ENCODE results near the gene KYNU. TPM values are rescaled to one million over a fixed set of nuclear protein-coding genes. Genes with fewer than 3 reads are reported as not detected.

The KYNU gene
- total RNA-seq, 1 experiment from 2014 or later, result 0.37 TPM

DNA sequence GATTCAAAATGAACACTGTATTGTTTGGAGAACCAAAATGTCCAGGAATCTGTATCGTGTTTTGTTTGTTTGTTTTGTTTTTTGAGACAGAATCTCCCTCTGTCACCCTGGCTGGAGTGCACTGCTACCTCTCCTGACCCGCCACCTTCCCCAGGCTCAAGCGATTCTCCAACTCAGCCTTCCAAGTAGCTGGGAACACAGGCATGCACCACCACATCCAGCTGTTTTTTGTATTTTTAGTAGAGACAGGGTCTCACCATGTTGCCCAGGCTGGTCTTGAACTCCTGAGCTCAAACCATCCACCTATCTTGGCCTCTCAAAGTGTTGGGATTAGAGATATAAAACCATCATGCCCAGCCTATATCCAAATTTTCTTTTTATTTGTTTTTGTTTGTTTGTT lies 74.6 kb downstream of the KYNU start:
- TF ChIP-seq, protein P1, sequence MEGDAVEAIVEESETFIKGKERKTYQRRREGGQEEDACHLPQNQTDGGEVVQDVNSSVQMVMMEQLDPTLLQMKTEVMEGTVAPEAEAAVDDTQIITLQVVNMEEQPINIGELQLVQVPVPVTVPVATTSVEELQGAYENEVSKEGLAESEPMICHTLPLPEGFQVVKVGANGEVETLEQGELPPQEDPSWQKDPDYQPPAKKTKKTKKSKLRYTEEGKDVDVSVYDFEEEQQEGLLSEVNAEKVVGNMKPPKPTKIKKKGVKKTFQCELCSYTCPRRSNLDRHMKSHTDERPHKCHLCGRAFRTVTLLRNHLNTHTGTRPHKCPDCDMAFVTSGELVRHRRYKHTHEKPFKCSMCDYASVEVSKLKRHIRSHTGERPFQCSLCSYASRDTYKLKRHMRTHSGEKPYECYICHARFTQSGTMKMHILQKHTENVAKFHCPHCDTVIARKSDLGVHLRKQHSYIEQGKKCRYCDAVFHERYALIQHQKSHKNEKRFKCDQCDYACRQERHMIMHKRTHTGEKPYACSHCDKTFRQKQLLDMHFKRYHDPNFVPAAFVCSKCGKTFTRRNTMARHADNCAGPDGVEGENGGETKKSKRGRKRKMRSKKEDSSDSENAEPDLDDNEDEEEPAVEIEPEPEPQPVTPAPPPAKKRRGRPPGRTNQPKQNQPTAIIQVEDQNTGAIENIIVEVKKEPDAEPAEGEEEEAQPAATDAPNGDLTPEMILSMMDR (conservative IDR thresholded peaks at IDR 0.05), result no peak
- Histone ChIP-seq H2BK20ac (ENCODE audit: low read depth, low read length, poor library complexity, severe bottlenecking) (no peak overlapping the region), H4K91ac (ENCODE audit: insufficient read length, low read depth, low read length) (no peak overlapping the region), H3K14ac (ENCODE audit: insufficient read depth, low read length) (no peak overlapping the region), H3K23ac (ENCODE audit: insufficient read length, low read depth, low read length) (no peak overlapping the region), H3K27ac (ENCODE audit: insufficient read length, low read depth, low read length) (no peak overlapping the region), H3K56ac (ENCODE audit: insufficient read length, low read depth, low read length) (no peak overlapping the region), H2AK5ac (ENCODE audit: insufficient read length, low read length) (no peak overlapping the region), H3K79me1 (ENCODE audit: insufficient read depth, low read depth, low read length, poor library complexity, severe bottlenecking) (no peaks in the 10 kb centered on the region), H3K23me2 (ENCODE audit: insufficient read length, low read depth, low read length, poor library complexity, severe bottlenecking) (no peaks in the 10 kb centered on the region), H3K18ac (ENCODE audit: insufficient read length, low read depth, low read length) (no peak overlapping the region), H2BK15ac (ENCODE audit: low read depth, low read length) (no peak overlapping the region), H3K79me2 (ENCODE audit: insufficient read depth, low read length) (no peaks in the 10 kb centered on the region), H3K4ac (ENCODE audit: low read depth, low read length) (no peak overlapping the region), H4K5ac (ENCODE audit: insufficient read length, low read depth, low read length) (no peak overlapping the region), H2BK12ac (ENCODE audit: insufficient read length, low read depth, low read length) (no peak overlapping the region), H2BK5ac (ENCODE audit: insufficient read length, low read length) (no peak overlapping the region), H3K27me3 (ENCODE audit: insufficient read depth, low read length) (no peaks in the 10 kb centered on the region), H4K20me1 (ENCODE audit: control insufficient read depth, insufficient read depth, insufficient read length) (no peaks in the 10 kb centered on the region), H3K4me2 (ENCODE audit: insufficient read depth, insufficient read length, low read length) (no peak overlapping the region), H4K8ac (replicated peaks; ENCODE audit: insufficient read length, low read depth, low read length) (no peak overlapping the region), H2AFZ (ENCODE audit: low read length) (no peak overlapping the region), H2BK120ac (ENCODE audit: low read depth, low read length, poor library complexity, severe bottlenecking) (no peak overlapping the region), H3K9me3 (ENCODE audit: control insufficient read depth, low read depth, low read length) (no peaks in the 10 kb centered on the region), H3K4me1 (ENCODE audit: insufficient read depth, low read length) (no peaks in the 10 kb centered on the region), H3T11ph (ENCODE audit: low read length) (no peak overlapping the region), H3K9ac (ENCODE audit: extremely low read depth, insufficient read length, low read length) (no peak overlapping the region)
- peaks cover 21 to 30% (median 26%) of the 10 kb centered on the region in 3 experiments for H3K36me3 Mint-ChIP-seq (ENCODE audit: insufficient read depth in 1 of 3, low read depth in 3 of 3)
- no CpG with 5 or more reads among the region's 3 CpGs for WGBS (ENCODE audit: extremely low coverage, insufficient read length, low lambda C conversion rate)
- no peaks in the 10 kb centered on the region for H3K27me3 Mint-ChIP-seq (ENCODE audit: low read depth)
- H3K9me3 Mint-ChIP-seq, result peaks cover 25 to 30% of the 10 kb centered on the region in 2 experiments
- DNase-seq, result no peak
- no peak overlapping the region for H3K4me3 Mint-ChIP-seq
- no peaks in the 10 kb centered on the region; a peak in 1 of 4 replicates for H3K4me1 Mint-ChIP-seq
- no peak overlapping the region for H3K27ac Mint-ChIP-seq

All from H9 (cell line).